ENCODE results near the gene DDX24. TPM values are rescaled to one million over a fixed set of nuclear protein-coding genes. Genes with fewer than 3 reads are reported as not detected.

Gene DDX24
- total RNA-seq, 1 donor = 130 TPM

DNA sequence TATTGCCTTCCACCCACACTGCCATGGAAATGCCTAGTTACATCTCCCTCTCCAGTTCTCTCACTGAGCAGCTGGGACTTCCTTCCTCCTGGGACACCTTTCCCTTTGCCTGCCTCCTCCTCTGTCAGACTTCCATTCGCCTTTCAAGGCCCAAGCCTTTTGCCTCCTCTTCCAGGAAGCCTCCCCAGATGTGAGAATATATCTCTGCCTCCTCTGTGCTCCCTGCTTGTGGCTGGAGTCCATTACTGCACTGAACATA lies 45.3 kb upstream of the DDX24 start:
- no peak overlapping the region for H3K4me3 ChIP-seq (ENCODE audit: low read depth, low read length)
- TF ChIP-seq, protein P1, sequence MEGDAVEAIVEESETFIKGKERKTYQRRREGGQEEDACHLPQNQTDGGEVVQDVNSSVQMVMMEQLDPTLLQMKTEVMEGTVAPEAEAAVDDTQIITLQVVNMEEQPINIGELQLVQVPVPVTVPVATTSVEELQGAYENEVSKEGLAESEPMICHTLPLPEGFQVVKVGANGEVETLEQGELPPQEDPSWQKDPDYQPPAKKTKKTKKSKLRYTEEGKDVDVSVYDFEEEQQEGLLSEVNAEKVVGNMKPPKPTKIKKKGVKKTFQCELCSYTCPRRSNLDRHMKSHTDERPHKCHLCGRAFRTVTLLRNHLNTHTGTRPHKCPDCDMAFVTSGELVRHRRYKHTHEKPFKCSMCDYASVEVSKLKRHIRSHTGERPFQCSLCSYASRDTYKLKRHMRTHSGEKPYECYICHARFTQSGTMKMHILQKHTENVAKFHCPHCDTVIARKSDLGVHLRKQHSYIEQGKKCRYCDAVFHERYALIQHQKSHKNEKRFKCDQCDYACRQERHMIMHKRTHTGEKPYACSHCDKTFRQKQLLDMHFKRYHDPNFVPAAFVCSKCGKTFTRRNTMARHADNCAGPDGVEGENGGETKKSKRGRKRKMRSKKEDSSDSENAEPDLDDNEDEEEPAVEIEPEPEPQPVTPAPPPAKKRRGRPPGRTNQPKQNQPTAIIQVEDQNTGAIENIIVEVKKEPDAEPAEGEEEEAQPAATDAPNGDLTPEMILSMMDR (IDR thresholded peaks at IDR 0.05; ENCODE audit: insufficient read depth, low read length) = no peak
- no peak for DNase-seq (ENCODE audit: low read depth)

GRCh38 chr14:94125659-94126418 lies 44.8 kb upstream of the DDX24 start:
- no peak overlapping the region for H3K4me3 ChIP-seq (ENCODE audit: low read depth, low read length)
- DNase-seq (ENCODE audit: low read depth) = no peak
- TF ChIP-seq, protein P1 (IDR thresholded peaks at IDR 0.05; ENCODE audit: insufficient read depth, low read length) = no peak

GRCh38 chr14:94124582-94125377 lies 43.8 kb upstream of the DDX24 start:
- no peak for DNase-seq (ENCODE audit: low read depth)
- TF ChIP-seq, protein P1 (IDR thresholded peaks at IDR 0.05; ENCODE audit: insufficient read depth, low read length) = no peak
- H3K4me3 ChIP-seq (ENCODE audit: low read depth, low read length) = no peak overlapping the region

DNA sequence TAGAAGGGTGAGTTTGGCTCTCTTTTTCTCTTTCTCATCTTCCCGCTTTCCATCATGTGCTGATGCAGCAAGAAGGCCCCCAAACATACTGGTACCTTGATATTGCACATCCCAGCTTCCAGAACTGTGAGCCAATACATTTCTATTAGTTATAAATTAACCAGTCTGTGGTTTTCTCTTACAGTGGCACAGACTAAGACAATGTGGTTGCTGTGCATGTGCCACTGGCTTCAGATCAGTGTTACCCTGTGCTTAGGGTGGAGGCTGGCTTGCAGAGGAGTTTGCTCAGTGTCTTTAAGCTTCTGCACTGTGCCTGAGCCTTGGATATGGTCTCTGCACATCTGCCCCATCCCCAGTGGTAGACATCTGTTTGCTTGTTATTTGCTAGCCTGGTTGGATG lies 42.9 kb upstream of the DDX24 start:
- DNase-seq (ENCODE audit: low read depth) = no peak
- H3K4me3 ChIP-seq (ENCODE audit: low read depth, low read length) = no peak overlapping the region
- TF ChIP-seq, protein P1 (IDR thresholded peaks at IDR 0.05; ENCODE audit: insufficient read depth, low read length) = no peak

DNA sequence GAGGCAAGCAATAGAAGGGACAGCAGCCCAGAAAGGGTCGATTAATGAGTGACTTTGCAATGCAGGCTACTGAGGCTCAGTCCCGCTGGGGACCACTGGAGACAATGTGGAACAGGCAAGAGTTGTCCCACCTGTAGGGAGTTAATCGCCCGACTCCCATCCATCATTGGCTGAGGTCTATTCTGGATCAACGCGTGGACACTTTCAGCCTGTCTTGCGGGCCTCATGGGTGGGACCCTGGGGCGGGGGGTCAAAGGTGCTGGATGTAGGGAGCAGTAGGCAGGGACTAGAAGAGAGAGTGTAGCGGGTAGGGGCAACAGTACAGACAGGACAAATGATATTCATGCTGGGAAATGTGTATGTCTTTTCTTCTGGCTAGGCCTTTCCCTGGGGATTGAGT lies 42.3 kb upstream of the DDX24 start:
- no peak for DNase-seq (ENCODE audit: low read depth)
- TF ChIP-seq, protein P1 (IDR thresholded peaks at IDR 0.05; ENCODE audit: insufficient read depth, low read length) = no peak
- no peak overlapping the region for H3K4me3 ChIP-seq (ENCODE audit: low read depth, low read length)

- TF ChIP-seq, protein P1 (IDR thresholded peaks at IDR 0.05; ENCODE audit: insufficient read depth, low read length) = no peak
- DNase-seq (ENCODE audit: low read depth) = no peak
- H3K4me3 ChIP-seq (ENCODE audit: low read depth, low read length) = no peak overlapping the region
Measured at GRCh38 chr14:94122438-94122837, 41.4 kb upstream of the DDX24 start.

All from fibroblast of the aortic adventitia (primary cell).